HT-29 (cell line): Measurements from ENCODE around the gene GPR89A. TPM values are rescaled to one million over a fixed set of nuclear protein-coding genes. Genes with fewer than 3 reads are reported as not detected.
"Not testable (repeated sequence)": the region's sequence is repeated elsewhere in the genome, so short reads cannot be mapped to it uniquely, and the experiment has no call there.

Source experiments
- DNase-seq: peaks from one replicate; pipeline ENCODE4 v3.0.0-alpha.2; 2015; ENCODE audit warnings: low spot score
- total RNA-seq: library from RNA; depleted of rRNA; stranded (reverse); fragments of >200 nt; shearing (Covaris generic); gene quantifications from 2 replicates; pipeline ENCODE4 v1.2.3, GENCODE V29; 2014

Gene GPR89A
- total RNA-seq, 1 experiment from 2014 or later, result 19.8 TPM

- not testable (repeated sequence) for DNase-seq
Observed at GRCh38 chr1:145684858-145685257, 77.1 kb downstream of the GPR89A start.

GRCh38 chr1:145686078-145686477 lies 78.3 kb downstream of the GPR89A start:
- DNase-seq, result not testable (repeated sequence)

- DNase-seq, result no peak
Observed at GRCh38 chr1:145688328-145688727, 80.5 kb downstream of the GPR89A start.

GRCh38 chr1:145688924-145689323 lies 81.1 kb downstream of the GPR89A start:
- DNase-seq, result no peak

GRCh38 chr1:145689922-145690321 lies 82.1 kb downstream of the GPR89A start:
- no peak for DNase-seq

GRCh38 chr1:145690587-145691558 lies 83.1 kb downstream of the GPR89A start:
- DNase-seq, result peak; percentile 45

- DNase-seq, result no peak
Observed at GRCh38 chr1:145692785-145693443, 85.1 kb downstream of the GPR89A start.

- no peak for DNase-seq
Observed at GRCh38 chr1:145695821-145696629, 88.2 kb downstream of the GPR89A start.

- no peak for DNase-seq
Observed at GRCh38 chr1:145696630-145696960, 88.8 kb downstream of the GPR89A start.

GRCh38 chr1:145701306-145701862 lies 93.6 kb downstream of the GPR89A start:
- no peak for DNase-seq

- DNase-seq, result no peak
Observed at GRCh38 chr1:145702052-145702451, 94.3 kb downstream of the GPR89A start.

- no peak for DNase-seq
Observed at GRCh38 chr1:145702826-145703225, 95.0 kb downstream of the GPR89A start.

GRCh38 chr1:145705622-145706021 lies 97.8 kb downstream of the GPR89A start:
- no peak for DNase-seq

GRCh38 chr1:145706086-145706664 lies 98.4 kb downstream of the GPR89A start:
- no peak for DNase-seq

- DNase-seq, result peak; percentile 48
Observed at GRCh38 chr1:145707183-145707867, 99.5 kb downstream of the GPR89A start, which contains the start of gene PDZK1. PDZK1 (minus strand) TSS chr1:145707368; CDS start chr1:145688021, 19,347 bp downstream.

- DNase-seq, result no peak
Observed at GRCh38 chr1:145708063-145708462, 100.3 kb downstream of the GPR89A start.

- no peak for DNase-seq
Observed at GRCh38 chr1:145710291-145711027, 102.7 kb downstream of the GPR89A start.

- DNase-seq, result peak; percentile 93
Observed at GRCh38 chr1:145711213-145711651, 103.4 kb downstream of the GPR89A start.

- DNase-seq, result peak; percentile 41
Observed at GRCh38 chr1:145714524-145715111, 106.8 kb downstream of the GPR89A start.
